Lower lobe of right lung (tissue), 2 donors: ENCODE measurements around the gene PPP1R12A. TPM values are rescaled to one million over a fixed set of nuclear protein-coding genes. Genes with fewer than 3 reads are reported as not detected.

Experiments used
- ATAC-seq, 2 donors: fragments of 200-7000 bp; cut with Tn5 transposase; one replicate each; pipeline ENCODE4 v1.9.1; 2020 to 2022; ENCODE audit warnings: mild to moderate bottlenecking in 2 of 2, moderate library complexity in 2 of 2
- DNase-seq: peaks from one replicate; pipeline ENCODE4 v3.0.0-alpha.2; 2020
- H3K27ac ChIP-seq: fragments of 200-600 bp; one replicate; pipeline ENCODE4 v1.8.0; 2022
- H3K27me3 ChIP-seq: fragments of 200-600 bp; one replicate; pipeline ENCODE4 v1.8.0; 2022; ENCODE audit warnings: low read depth
- H3K36me3 ChIP-seq: fragments of 200-600 bp; one replicate; pipeline ENCODE4 v1.8.0; 2022; ENCODE audit warnings: mild to moderate bottlenecking
- H3K4me1 ChIP-seq: fragments of 200-600 bp; one replicate; pipeline ENCODE4 v1.8.0; 2022
- H3K4me3 ChIP-seq: fragments of 200-600 bp; one replicate; pipeline ENCODE4 v1.8.0; 2022; ENCODE audit warnings: mild to moderate bottlenecking
- H3K9me3 ChIP-seq: fragments of 200-600 bp; one replicate; pipeline ENCODE4 v1.8.0; 2022
- CTCF ChIP-seq: fragments of 200-600 bp; IDR thresholded peaks from one replicate; pipeline ENCODE4 v1.8.0; 2022; ENCODE audit warnings: antibody characterized with exemption, mild to moderate bottlenecking
- intact Hi-C: fragments of 100-400 bp; cut with DNase I; formaldehyde crosslinking; loops from one replicate; pipeline ENCODE4 v1.11.0; 2022
- total RNA-seq: library from RNA; stranded (reverse); fragmentation: NEBNext Ultra II Directional; extraction: Animal tissue kit (Norgen Biotek cat#: 25700); gene quantifications from one replicate; pipeline ENCODE4 v1.2.1, GENCODE V29; 2021
- donor health status: DM: no; HTN: yes; CAD: no; lungs with severe emphysema.

PPP1R12A gene
- total RNA-seq, 1 donor from 2014 or later: 84.1 TPM

GRCh38 chr12:79887890-79888289 lies 47.0 kb downstream of the PPP1R12A start:
- Histone ChIP-seq H3K36me3 (no peaks in the 10 kb centered on the region), H3K27ac (no peak overlapping the region), H3K9me3 (no peaks in the 10 kb centered on the region), H3K4me3 (no peak overlapping the region), H3K4me1 (peaks cover 56% of the 10 kb centered on the region), H3K27me3 (no peaks in the 10 kb centered on the region)
- ATAC-seq (no peak), DNase-seq (no peak)
- TF ChIP-seq CTCF: no peak
- intact Hi-C loops: no loop called here

- DNase-seq (no peak), ATAC-seq (peak; percentile 49 to 79)
- peak; percentile 58 for TF ChIP-seq CTCF
- Histone ChIP-seq H3K4me1 (peaks cover 56% of the 10 kb centered on the region), H3K36me3 (no peaks in the 10 kb centered on the region), H3K27me3 (no peaks in the 10 kb centered on the region), H3K9me3 (no peaks in the 10 kb centered on the region), H3K27ac (no peak overlapping the region), H3K4me3 (no peak overlapping the region)
- intact Hi-C loops: no loop called here
Measured at GRCh38 chr12:79886917-79887519, 47.9 kb downstream of the PPP1R12A start.

GRCh38 chr12:79885911-79886490 lies 48.9 kb downstream of the PPP1R12A start:
- Histone ChIP-seq H3K9me3 (no peaks in the 10 kb centered on the region), H3K4me1 (peaks cover 59% of the 10 kb centered on the region), H3K27ac (no peak overlapping the region), H3K4me3 (no peak overlapping the region), H3K36me3 (no peaks in the 10 kb centered on the region), H3K27me3 (no peaks in the 10 kb centered on the region)
- no peak for ATAC-seq
- intact Hi-C loops: no loop called here
- DNase-seq: no peak
- TF ChIP-seq CTCF: no peak

GRCh38 chr12:79884401-79885006 lies 50.4 kb downstream of the PPP1R12A start:
- peaks cover 65% of the 10 kb centered on the region for H3K4me1 ChIP-seq
- H3K9me3 ChIP-seq: no peaks in the 10 kb centered on the region
- no peak overlapping the region for H3K4me3 ChIP-seq
- H3K27ac ChIP-seq: no peak overlapping the region
- no peaks in the 10 kb centered on the region for H3K36me3 ChIP-seq
- no peaks in the 10 kb centered on the region for H3K27me3 ChIP-seq
- TF ChIP-seq CTCF: no peak
- ATAC-seq (no peak), DNase-seq (no peak)
- intact Hi-C loops: no loop called here

- H3K9me3 ChIP-seq: no peaks in the 10 kb centered on the region
- H3K36me3 ChIP-seq: no peaks in the 10 kb centered on the region
- TF ChIP-seq CTCF: no peak
- no peak overlapping the region for H3K27ac ChIP-seq
- DNase-seq (no peak), ATAC-seq (no peak)
- no peaks in the 10 kb centered on the region for H3K27me3 ChIP-seq
- no peak overlapping the region for H3K4me3 ChIP-seq
- peaks cover 60% of the 10 kb centered on the region for H3K4me1 ChIP-seq
- intact Hi-C loops: no loop called here
Measured at GRCh38 chr12:79883216-79883615, 51.7 kb downstream of the PPP1R12A start.
